Osteocyte (in vitro differentiated cells): ENCODE results near the gene LOXL1. TPM values are rescaled to one million over a fixed set of nuclear protein-coding genes. Genes with fewer than 3 reads are reported as not detected.

Source experiments
- DNase-seq: peaks from one replicate; pipeline ENCODE4 v3.0.0; 2021; ENCODE audit warnings: mixed read lengths; ENCODE audit not compliant: unreplicated experiment; ENCODE audit errors: extremely low spot score
- H3K27ac Mint-ChIP-seq: one replicate; pipeline ENCODE4 v1.8.0; 2021; ENCODE audit warnings: mild to moderate bottlenecking, mixed read lengths; ENCODE audit not compliant: unreplicated experiment
- H3K27me3 Mint-ChIP-seq: one replicate; pipeline ENCODE4 v1.8.0; 2021; ENCODE audit warnings: mixed read lengths; ENCODE audit not compliant: unreplicated experiment
- H3K36me3 Mint-ChIP-seq: one replicate; pipeline ENCODE4 v1.8.0; 2021; ENCODE audit warnings: mixed read lengths; ENCODE audit not compliant: unreplicated experiment
- H3K4me1 Mint-ChIP-seq: one replicate; pipeline ENCODE4 v1.8.0; 2021; ENCODE audit warnings: mixed read lengths; ENCODE audit not compliant: unreplicated experiment
- H3K4me3 Mint-ChIP-seq: one replicate; pipeline ENCODE4 v1.8.0; 2021; ENCODE audit warnings: mild to moderate bottlenecking, moderate library complexity, mixed read lengths; ENCODE audit not compliant: unreplicated experiment
- H3K9me3 Mint-ChIP-seq: one replicate; pipeline ENCODE4 v1.8.0; 2021; ENCODE audit warnings: mixed read lengths; ENCODE audit not compliant: unreplicated experiment
- CTCF ChIP-seq: fragments of 200-600 bp; sonication (generic); IDR thresholded peaks from 2 replicates; pipeline ENCODE4 v1.5.0; 2021; ENCODE audit warnings: antibody characterized with exemption, mild to moderate bottlenecking, moderate library complexity
- total RNA-seq: library from RNA; stranded (reverse); gene quantifications from 2 replicates; pipeline ENCODE4 v1.2.1, GENCODE V29; 2021

Gene LOXL1
- total RNA-seq, 1 donor from 2014 or later, result 417 TPM

GRCh38 chr15:73950479-73950830 is 24.2 kb downstream of the LOXL1 start:
- peak overlapping the region; percentile 92 for H3K27ac Mint-ChIP-seq
- no peaks in the 10 kb centered on the region for H3K27me3 Mint-ChIP-seq
- DNase-seq, result no peak
- H3K9me3 Mint-ChIP-seq, result no peaks in the 10 kb centered on the region
- H3K4me1 Mint-ChIP-seq, result peaks cover 55% of the 10 kb centered on the region
- H3K36me3 Mint-ChIP-seq, result peaks cover 37% of the 10 kb centered on the region
- no peak overlapping the region for H3K4me3 Mint-ChIP-seq
- no peak for TF ChIP-seq CTCF

- peak; percentile 89 for TF ChIP-seq CTCF
- H3K27me3 Mint-ChIP-seq, result no peaks in the 10 kb centered on the region
- H3K36me3 Mint-ChIP-seq, result peaks cover 36% of the 10 kb centered on the region
- H3K4me3 Mint-ChIP-seq, result peak overlapping the region; percentile 46
- no peaks in the 10 kb centered on the region for H3K9me3 Mint-ChIP-seq
- peak overlapping the region; percentile 92 for H3K27ac Mint-ChIP-seq
- peak; percentile 97 for DNase-seq
- peaks cover 61% of the 10 kb centered on the region for H3K4me1 Mint-ChIP-seq
These were observed 24.7 kb downstream of the LOXL1 start for GRCh38 chr15:73950831-73951561.

- Mint-ChIP-seq H3K4me3 (peak overlapping the region; percentile 46), H3K36me3 (peaks cover 32% of the 10 kb centered on the region), H3K27me3 (no peaks in the 10 kb centered on the region), H3K27ac (peak overlapping the region; percentile 92), H3K4me1 (peaks cover 67% of the 10 kb centered on the region), H3K9me3 (no peaks in the 10 kb centered on the region)
- TF ChIP-seq CTCF, result no peak
- no peak for DNase-seq
These were observed 25.3 kb downstream of the LOXL1 start for GRCh38 chr15:73951601-73952000.

GRCh38 chr15:73952171-73952912 is 26.1 kb downstream of the LOXL1 start:
- H3K36me3 Mint-ChIP-seq, result peaks cover 26% of the 10 kb centered on the region
- H3K27ac Mint-ChIP-seq, result peak overlapping the region; percentile 92
- peak overlapping the region; percentile 35 for H3K4me3 Mint-ChIP-seq
- DNase-seq, result no peak
- no peak for TF ChIP-seq CTCF
- no peaks in the 10 kb centered on the region for H3K9me3 Mint-ChIP-seq
- H3K27me3 Mint-ChIP-seq, result no peaks in the 10 kb centered on the region
- peaks cover 74% of the 10 kb centered on the region for H3K4me1 Mint-ChIP-seq
